ENCODE measurements around the gene CPNE2. TPM values are rescaled to one million over a fixed set of nuclear protein-coding genes. Genes with fewer than 3 reads are reported as not detected.

CPNE2 gene
- 6.1 and 10.0 TPM in 2 replicates for total RNA-seq (2012; rRNA removed)

DNA sequence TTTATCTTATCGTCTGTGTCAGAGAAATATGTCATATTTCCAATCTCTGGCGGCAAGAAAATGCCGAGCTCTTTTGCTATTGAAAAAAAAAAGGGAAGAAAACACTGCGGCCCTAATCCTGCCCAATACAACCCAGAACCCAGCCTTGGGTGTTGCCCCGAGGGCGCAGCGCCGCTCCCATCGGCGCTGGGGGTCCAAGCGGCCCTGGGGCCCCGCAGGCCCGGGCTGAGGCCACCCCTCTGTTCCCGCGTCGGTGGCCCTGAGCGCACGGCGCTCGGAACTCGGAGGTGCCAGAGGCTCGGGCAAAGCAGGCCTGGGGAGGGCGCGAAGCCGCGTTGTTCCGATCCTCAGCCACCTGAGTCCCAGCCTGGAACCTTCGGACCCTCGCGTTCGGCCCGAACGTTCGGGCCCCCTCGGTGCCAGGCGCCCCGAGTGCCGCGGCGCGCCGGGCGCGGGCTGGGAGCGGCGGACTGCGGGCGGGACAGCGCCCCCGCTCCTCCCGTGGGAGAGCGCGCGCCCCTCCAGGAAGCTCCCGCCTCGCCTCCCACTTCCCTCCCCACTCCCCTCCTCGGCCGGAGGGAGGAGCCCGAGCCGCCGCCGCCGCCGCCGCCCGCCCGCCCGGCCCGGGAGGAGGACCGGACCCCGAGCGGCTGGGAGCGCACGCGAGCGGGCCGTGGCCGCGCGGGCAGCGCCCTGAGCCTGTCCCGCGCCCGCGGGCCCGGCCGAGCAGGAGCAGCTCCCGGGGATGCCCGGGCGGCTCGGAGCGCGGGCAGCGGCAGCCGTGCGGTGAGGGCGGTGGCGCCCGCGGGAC is at the start of gene CPNE2:
Gene CPNE2, plus strand, starts transcription at position 609 of the 811 bp plus-strand sequence. CDS start 18,160 bp downstream, outside the sequence.
- peak within 1 kb of the TSS; percentile 86 for H3K4me3 ChIP-seq (ENCODE audit: low read length)
- H3K4me2 ChIP-seq (ENCODE audit: low read length), result peak within 1 kb of the TSS; percentile 85
- peaks cover 16% of the 10 kb centered on the region for H3K4me1 ChIP-seq (ENCODE audit: control insufficient read depth, insufficient read depth, low read length)
- H3K9ac ChIP-seq (ENCODE audit: low read depth, low read length), result peak within 1 kb of the TSS; percentile 83
- peaks cover 5% of the 10 kb centered on the region for H3K27me3 ChIP-seq (ENCODE audit: control insufficient read depth, insufficient read depth, low read length)
- H3K9me3 ChIP-seq (replicated peaks; ENCODE audit: low read length), result no peaks in the 10 kb centered on the region
- H3K36me3 ChIP-seq (ENCODE audit: insufficient read depth, low read length), result no peaks in the 10 kb centered on the region

DNA sequence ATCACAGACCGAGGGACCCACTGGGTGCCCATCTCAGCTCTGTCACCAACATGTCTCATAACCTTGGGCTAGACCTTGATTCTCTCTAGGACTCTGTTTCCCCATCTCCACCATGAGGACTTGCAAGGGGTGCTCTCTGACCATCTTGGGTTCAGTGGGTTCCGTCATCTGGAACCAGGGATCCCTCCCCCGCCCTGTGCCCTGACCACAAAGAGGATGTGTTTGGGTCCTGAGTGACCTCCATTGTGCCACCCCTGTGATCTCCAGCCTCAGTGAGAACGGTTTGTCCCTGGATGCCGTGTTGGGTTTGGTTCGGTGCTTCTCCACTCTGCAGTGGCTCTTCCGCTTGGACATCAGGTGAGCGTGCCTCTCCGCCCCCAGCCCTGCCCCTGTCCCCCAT is 49.1 kb upstream of the CPNE2 start:
- no peak overlapping the region for H3K4me3 ChIP-seq (ENCODE audit: low read length)

DNA sequence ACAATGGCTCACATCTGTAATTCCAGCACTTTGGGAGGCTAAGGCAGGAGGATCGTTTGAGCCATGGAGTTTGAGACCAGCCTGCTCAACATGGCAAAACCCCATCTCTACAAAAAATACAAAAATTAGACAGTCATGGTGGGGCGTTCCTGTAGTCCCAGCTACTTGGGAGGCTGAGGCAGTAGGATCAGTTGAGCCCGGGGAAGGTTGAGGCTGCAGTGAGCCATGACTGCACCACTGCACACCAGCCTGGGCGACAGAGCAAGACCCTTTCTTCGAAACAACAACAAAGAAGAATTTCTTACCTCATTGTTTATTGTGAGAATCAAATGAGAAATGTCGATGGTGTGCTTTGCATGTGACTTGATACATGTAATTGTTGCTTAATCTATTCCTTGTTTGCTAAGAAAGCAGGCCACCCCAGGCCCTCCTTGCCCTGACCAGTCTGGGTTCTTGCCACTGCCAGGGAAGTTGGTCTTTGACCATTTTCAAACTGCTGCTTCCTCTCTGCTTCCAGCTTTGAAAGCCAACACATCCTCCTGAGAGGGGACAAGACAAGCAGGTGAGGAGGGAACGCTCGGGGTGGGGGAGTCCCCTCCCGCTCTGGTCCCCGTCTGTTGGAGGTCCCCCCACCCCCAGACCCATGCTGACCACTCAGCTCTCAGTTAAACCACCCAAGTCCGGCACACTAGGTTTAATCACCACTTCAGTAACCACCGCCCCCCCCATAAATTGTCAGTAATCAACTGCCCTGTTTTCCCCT is 47.3 kb upstream of the CPNE2 start:
- no peaks in the 10 kb centered on the region for H3K9me3 ChIP-seq (replicated peaks; ENCODE audit: low read length)
- no peak overlapping the region for H3K9ac ChIP-seq (ENCODE audit: low read depth, low read length)
- no peak overlapping the region for H3K4me3 ChIP-seq (ENCODE audit: low read length)
- peaks cover 23% of the 10 kb centered on the region for H3K36me3 ChIP-seq (ENCODE audit: insufficient read depth, low read length)
- H3K27me3 ChIP-seq (ENCODE audit: control insufficient read depth, insufficient read depth, low read length), result no peaks in the 10 kb centered on the region
- H3K4me1 ChIP-seq (ENCODE audit: control insufficient read depth, insufficient read depth, low read length), result peaks cover 7% of the 10 kb centered on the region
- peak overlapping the region; percentile 71 for H3K4me2 ChIP-seq (ENCODE audit: low read length)

More for the DNA sequence above, 49.1 kb upstream of the CPNE2 start:
- no peaks in the 10 kb centered on the region for H3K9me3 ChIP-seq (replicated peaks; ENCODE audit: low read length)
- H3K9ac ChIP-seq (ENCODE audit: low read depth, low read length), result no peak overlapping the region
- H3K27me3 ChIP-seq (ENCODE audit: control insufficient read depth, insufficient read depth, low read length), result no peaks in the 10 kb centered on the region
- no peak overlapping the region for H3K4me2 ChIP-seq (ENCODE audit: low read length)
- peaks cover 23% of the 10 kb centered on the region for H3K4me1 ChIP-seq (ENCODE audit: control insufficient read depth, insufficient read depth, low read length)
- peaks cover 20% of the 10 kb centered on the region for H3K36me3 ChIP-seq (ENCODE audit: insufficient read depth, low read length)

DNA sequence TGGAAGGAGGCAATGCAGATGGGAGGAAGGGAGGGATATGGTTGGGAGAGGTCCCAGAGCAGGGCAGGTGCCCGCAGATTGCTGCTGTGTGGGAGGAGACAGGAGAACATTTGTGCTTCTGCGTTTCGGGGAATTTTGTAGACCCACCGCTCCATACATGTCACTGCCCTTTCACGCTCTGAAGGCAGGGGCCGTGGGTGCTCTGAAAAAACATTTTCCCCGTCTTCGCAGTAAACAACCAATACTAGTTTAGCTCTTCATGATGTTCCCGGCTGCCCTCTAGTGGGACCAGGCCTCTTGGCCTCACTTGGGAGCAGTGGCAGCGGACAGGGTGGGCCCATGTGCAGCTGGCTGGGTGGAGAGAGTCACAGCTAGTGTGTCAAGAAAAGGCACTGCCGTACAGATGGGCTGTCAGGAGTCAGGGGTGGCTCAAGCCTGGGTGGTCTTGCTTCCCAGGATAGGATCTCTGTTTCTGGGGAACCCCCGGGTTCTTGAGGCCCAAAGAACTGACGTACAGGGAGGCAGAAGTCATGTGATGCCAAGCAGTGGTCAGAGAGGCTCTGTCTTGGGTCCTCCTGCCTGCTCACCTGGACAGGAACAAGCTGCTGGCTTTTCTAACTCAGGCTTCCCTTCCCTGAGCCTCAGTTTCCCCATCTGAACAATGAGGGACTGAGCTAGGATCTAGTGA is 46.5 kb upstream of the CPNE2 start:
- no peak overlapping the region for H3K9ac ChIP-seq (ENCODE audit: low read depth, low read length)
- H3K27me3 ChIP-seq (ENCODE audit: control insufficient read depth, insufficient read depth, low read length), result no peaks in the 10 kb centered on the region
- H3K9me3 ChIP-seq (replicated peaks; ENCODE audit: low read length), result no peaks in the 10 kb centered on the region
- no peak overlapping the region for H3K4me3 ChIP-seq (ENCODE audit: low read length)
- H3K4me1 ChIP-seq (ENCODE audit: control insufficient read depth, insufficient read depth, low read length), result peaks cover 7% of the 10 kb centered on the region
- peaks cover 18% of the 10 kb centered on the region for H3K36me3 ChIP-seq (ENCODE audit: insufficient read depth, low read length)
- H3K4me2 ChIP-seq (ENCODE audit: low read length), result peak overlapping the region; percentile 71

DNA sequence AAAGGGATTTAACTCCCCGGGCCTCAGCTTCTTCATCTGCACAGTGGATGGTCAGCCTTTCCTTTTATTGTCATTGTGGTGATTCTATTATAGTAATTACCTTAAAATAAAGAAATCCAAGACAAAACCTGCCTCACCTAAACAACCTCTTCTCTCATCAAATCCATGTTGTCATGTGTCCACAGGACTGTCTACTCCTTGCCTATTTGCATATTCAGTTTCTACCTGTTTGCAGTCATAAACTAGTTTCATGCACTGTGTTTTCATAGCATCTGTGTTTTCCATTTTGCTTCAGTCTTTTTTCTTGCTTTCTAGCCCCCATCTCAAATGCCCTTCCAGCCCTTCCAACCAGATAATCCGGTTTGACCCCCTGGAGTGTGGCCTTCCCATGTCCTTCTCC is 44.3 kb upstream of the CPNE2 start:
- Histone ChIP-seq H3K4me1 (ENCODE audit: control insufficient read depth, insufficient read depth, low read length) (peaks cover 7% of the 10 kb centered on the region), H3K36me3 (ENCODE audit: insufficient read depth, low read length) (peaks cover 13% of the 10 kb centered on the region), H3K27me3 (ENCODE audit: control insufficient read depth, insufficient read depth, low read length) (no peaks in the 10 kb centered on the region), H3K4me2 (ENCODE audit: low read length) (no peak overlapping the region), H3K9ac (ENCODE audit: low read depth, low read length) (no peak overlapping the region), H3K4me3 (ENCODE audit: low read length) (no peak overlapping the region), H3K9me3 (replicated peaks; ENCODE audit: low read length) (no peaks in the 10 kb centered on the region)

DNA sequence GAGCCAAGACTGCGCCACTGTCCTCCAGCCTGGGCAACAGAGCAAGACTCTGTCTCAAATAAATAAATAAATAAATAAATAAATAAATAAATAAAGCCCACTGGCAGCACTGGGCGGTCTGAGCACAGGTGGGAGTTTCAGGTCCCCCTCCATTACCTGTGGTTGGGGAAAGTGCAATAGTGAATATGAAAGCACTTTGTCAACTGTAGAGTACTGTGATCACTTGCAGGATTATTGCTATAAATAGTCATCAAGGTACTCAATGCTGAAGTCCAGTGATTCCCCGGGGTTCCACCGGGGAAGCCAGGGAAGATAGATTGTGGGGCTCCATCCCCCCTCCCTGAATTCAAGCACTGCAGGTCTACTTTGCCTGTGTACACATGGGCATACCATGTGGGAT is 42.7 kb upstream of the CPNE2 start:
- Histone ChIP-seq H3K36me3 (ENCODE audit: insufficient read depth, low read length) (peaks cover 7% of the 10 kb centered on the region), H3K9me3 (replicated peaks; ENCODE audit: low read length) (no peaks in the 10 kb centered on the region), H3K4me3 (ENCODE audit: low read length) (no peak overlapping the region), H3K4me1 (ENCODE audit: control insufficient read depth, insufficient read depth, low read length) (peaks cover 7% of the 10 kb centered on the region), H3K4me2 (ENCODE audit: low read length) (no peak overlapping the region), H3K27me3 (ENCODE audit: control insufficient read depth, insufficient read depth, low read length) (no peaks in the 10 kb centered on the region), H3K9ac (ENCODE audit: low read depth, low read length) (no peak overlapping the region)

DNA sequence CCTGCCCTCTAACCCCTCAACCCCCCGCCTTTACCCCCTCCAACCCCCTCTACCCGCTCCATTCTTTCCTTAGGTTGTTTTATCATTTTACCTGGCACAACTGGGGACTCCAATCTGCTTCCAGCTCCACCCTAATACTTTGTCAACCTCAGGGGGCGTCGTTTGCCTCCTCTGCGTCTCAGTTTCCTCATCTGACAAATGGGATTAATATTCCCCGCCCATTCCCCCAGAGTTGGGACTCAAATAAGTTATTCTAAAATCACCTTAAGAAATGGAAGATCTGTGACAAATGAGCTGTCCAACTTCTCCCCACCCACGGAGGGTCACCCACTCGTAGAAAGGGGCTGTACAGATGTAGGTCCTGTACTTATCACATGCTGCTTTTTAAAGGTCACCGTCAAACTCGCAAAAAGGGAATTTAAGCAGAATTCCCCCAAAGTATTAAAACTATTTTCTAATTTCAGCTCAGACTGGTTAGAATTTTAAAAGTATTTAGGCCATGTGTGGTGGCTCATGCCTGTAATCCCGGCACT is 40.6 kb upstream of the CPNE2 start:
- Histone ChIP-seq H3K9me3 (replicated peaks; ENCODE audit: low read length) (no peaks in the 10 kb centered on the region), H3K36me3 (ENCODE audit: insufficient read depth, low read length) (peaks cover 7% of the 10 kb centered on the region), H3K27me3 (ENCODE audit: control insufficient read depth, insufficient read depth, low read length) (no peaks in the 10 kb centered on the region), H3K4me2 (ENCODE audit: low read length) (no peak overlapping the region), H3K4me1 (ENCODE audit: control insufficient read depth, insufficient read depth, low read length) (no peaks in the 10 kb centered on the region), H3K9ac (ENCODE audit: low read depth, low read length) (no peak overlapping the region), H3K4me3 (ENCODE audit: low read length) (no peak overlapping the region)

DNA sequence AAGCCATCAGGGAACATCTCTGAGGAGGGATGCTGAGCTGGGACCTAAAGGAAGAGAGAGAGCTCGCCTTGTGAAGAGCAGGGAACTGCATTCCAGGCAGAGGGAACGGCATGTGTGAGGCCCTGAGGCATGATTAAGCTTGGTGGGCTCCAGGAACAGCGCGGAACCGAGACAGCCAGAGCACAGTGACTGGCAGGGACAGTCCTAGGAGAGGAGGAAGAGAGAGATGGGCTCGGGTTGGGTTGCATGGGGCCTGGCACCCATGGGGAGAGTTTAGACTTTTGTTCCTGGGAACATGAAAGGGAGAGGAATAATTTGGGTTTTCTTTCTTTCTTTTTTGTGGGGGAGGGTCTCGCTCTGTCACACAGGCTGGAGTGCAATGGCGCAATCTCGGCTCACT is 39.2 kb upstream of the CPNE2 start:
- no peak overlapping the region for H3K4me2 ChIP-seq (ENCODE audit: low read length)
- H3K4me3 ChIP-seq (ENCODE audit: low read length), result no peak overlapping the region
- no peaks in the 10 kb centered on the region for H3K27me3 ChIP-seq (ENCODE audit: control insufficient read depth, insufficient read depth, low read length)
- H3K36me3 ChIP-seq (ENCODE audit: insufficient read depth, low read length), result peaks cover 7% of the 10 kb centered on the region
- no peaks in the 10 kb centered on the region for H3K4me1 ChIP-seq (ENCODE audit: control insufficient read depth, insufficient read depth, low read length)
- no peaks in the 10 kb centered on the region for H3K9me3 ChIP-seq (replicated peaks; ENCODE audit: low read length)
- no peak overlapping the region for H3K9ac ChIP-seq (ENCODE audit: low read depth, low read length)

DNA sequence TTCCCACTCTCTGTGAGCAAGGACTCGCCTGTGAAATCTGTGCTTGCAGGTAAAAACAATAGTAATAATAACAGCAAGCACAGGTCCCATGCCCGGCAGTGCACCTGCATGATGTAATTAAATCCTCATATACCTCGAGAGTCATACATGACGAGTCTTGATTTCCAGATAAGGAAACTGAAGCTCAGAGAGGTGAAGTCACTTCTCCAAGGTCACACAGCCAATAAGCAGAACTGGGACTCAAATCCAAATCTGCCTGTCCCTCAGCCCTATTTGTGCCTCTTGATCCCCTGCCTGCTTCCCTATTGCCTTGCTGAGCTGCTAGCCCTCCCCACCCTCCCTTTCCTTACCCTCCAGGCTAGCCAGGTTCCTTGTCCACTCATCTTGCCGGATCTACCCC is 38.0 kb upstream of the CPNE2 start:
- no peaks in the 10 kb centered on the region for H3K36me3 ChIP-seq (ENCODE audit: insufficient read depth, low read length)
- H3K27me3 ChIP-seq (ENCODE audit: control insufficient read depth, insufficient read depth, low read length), result no peaks in the 10 kb centered on the region
- H3K4me2 ChIP-seq (ENCODE audit: low read length), result no peak overlapping the region
- H3K4me1 ChIP-seq (ENCODE audit: control insufficient read depth, insufficient read depth, low read length), result no peaks in the 10 kb centered on the region
- no peak overlapping the region for H3K4me3 ChIP-seq (ENCODE audit: low read length)
- H3K9ac ChIP-seq (ENCODE audit: low read depth, low read length), result no peak overlapping the region
- no peaks in the 10 kb centered on the region for H3K9me3 ChIP-seq (replicated peaks; ENCODE audit: low read length)

DNA sequence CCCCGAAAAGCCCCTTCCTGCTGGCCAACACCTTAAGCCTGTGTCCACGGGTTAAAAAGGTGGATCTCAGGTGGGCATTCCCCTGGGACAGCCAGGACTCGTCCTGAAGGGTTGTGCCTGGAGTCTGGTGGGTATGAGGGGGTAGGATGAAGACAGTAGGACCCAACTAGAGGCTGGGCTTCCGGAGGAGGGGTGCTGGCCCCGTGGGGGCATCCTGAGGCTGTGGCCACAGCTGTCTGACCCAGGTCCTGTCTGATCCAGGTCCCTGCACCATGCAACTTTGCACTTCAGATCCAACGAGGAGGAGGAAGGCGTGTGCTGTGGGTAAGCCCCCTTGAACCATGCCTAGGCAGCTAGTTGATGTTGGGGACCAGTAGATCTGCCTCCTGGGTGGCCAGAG is 37.6 kb upstream of the CPNE2 start:
- no peaks in the 10 kb centered on the region for H3K9me3 ChIP-seq (replicated peaks; ENCODE audit: low read length)
- H3K4me3 ChIP-seq (ENCODE audit: low read length), result no peak overlapping the region
- no peak overlapping the region for H3K4me2 ChIP-seq (ENCODE audit: low read length)
- H3K27me3 ChIP-seq (ENCODE audit: control insufficient read depth, insufficient read depth, low read length), result no peaks in the 10 kb centered on the region
- no peaks in the 10 kb centered on the region for H3K4me1 ChIP-seq (ENCODE audit: control insufficient read depth, insufficient read depth, low read length)
- no peak overlapping the region for H3K9ac ChIP-seq (ENCODE audit: low read depth, low read length)
- H3K36me3 ChIP-seq (ENCODE audit: insufficient read depth, low read length), result no peaks in the 10 kb centered on the region

DNA sequence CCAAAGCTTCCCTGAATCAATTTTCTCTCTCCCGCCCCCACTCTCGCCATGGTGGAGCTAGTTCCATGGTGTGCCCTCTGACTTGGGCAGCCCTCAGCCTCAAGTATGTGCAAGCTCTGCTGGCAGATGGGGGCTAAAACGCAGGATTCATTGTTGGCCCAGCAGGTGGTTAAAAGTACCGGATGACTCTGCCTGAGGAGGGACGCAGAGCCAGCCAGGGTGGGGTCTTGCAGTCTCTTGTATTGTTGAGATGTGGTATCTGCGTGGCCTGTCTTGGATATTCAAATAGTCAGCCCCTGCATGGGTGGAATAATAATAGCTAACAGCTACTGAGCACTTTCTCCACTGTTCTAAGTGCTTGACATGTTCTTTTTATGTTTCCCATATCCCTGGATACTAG is 36.7 kb upstream of the CPNE2 start:
- H3K36me3 ChIP-seq (ENCODE audit: insufficient read depth, low read length), result no peaks in the 10 kb centered on the region
- no peak overlapping the region for H3K4me2 ChIP-seq (ENCODE audit: low read length)
- H3K4me3 ChIP-seq (ENCODE audit: low read length), result no peak overlapping the region
- no peaks in the 10 kb centered on the region for H3K27me3 ChIP-seq (ENCODE audit: control insufficient read depth, insufficient read depth, low read length)
- no peak overlapping the region for H3K9ac ChIP-seq (ENCODE audit: low read depth, low read length)
- no peaks in the 10 kb centered on the region for H3K9me3 ChIP-seq (replicated peaks; ENCODE audit: low read length)
- peaks cover 3% of the 10 kb centered on the region for H3K4me1 ChIP-seq (ENCODE audit: control insufficient read depth, insufficient read depth, low read length)

Measured in skeletal muscle satellite cell (primary cell).